ENCODE measurements around the gene ZNF410.

GRCh38 chr14:73937012-73937411 is 50.4 kb downstream of the ZNF410 start:
- TF ChIP-seq CTCF (IDR thresholded peaks at IDR 0.05) (no peak), POLR2A (IDR thresholded peaks at IDR 0.05; ENCODE audit: low read depth) (no peak)

Measured in esophagus muscularis mucosa (tissue), 3 donors.